BJ (cell line): Measurements from ENCODE around the gene TFAP2E. TPM values are rescaled to one million over a fixed set of nuclear protein-coding genes. Genes with fewer than 3 reads are reported as not detected.
A peak's percentile ranks its signal among the peaks of the same experiment; 100 is the strongest.

ENCODE experiments used
- CTCF ChIA-PET: fragments of 350-600 bp; formaldehyde crosslinking; extraction: SDS; loops from one replicate; lab custom pipeline; 2021; ENCODE audit warnings: antibody characterized with exemption, inconsistent platforms; lab: Yijun Ruan, JAX
- POLR2A ChIA-PET: fragments of 300-600 bp; sonication (Branson Sonifier 250); formaldehyde crosslinking; extraction: SDS; loops from one replicate; lab custom pipeline; 2021; ENCODE audit warnings: antibody characterized with exemption; lab: Charles Lee
- DNase-seq: peaks from one replicate; pipeline ENCODE4 v3.0.0-alpha.2; 2011; ENCODE audit warnings: low read depth
- H3K27me3 ChIP-seq: 2 replicates; pipeline ENCODE4 v1.6.0; 2011; ENCODE audit warnings: low read length; ENCODE audit not compliant: control insufficient read depth, insufficient read depth
- H3K36me3 ChIP-seq: 2 replicates; pipeline ENCODE4 v1.5.1; 2011; ENCODE audit warnings: low read length; ENCODE audit not compliant: control insufficient read depth, insufficient read depth
- H3K4me3 ChIP-seq: 2 replicates; pipeline ENCODE4 v1.5.1; 2011; ENCODE audit warnings: low read depth, mild to moderate bottlenecking, control low read depth, low read length
- CTCF ChIP-seq: IDR thresholded peaks from 2 replicates; pipeline ENCODE4 v1.5.1; 2011; ENCODE audit warnings: low read depth, mild to moderate bottlenecking, control low read depth, inconsistent platforms, low read length, moderate library complexity; ENCODE audit not compliant: insufficient read depth
- polyA plus RNA-seq: library from polyadenylated mRNA; depleted of rRNA; stranded (reverse); fragments of >200 nt; gene quantifications from 2 replicates; pipeline ENCODE4 v1.2.3, GENCODE V29; 2011; rRNA removed

The TFAP2E gene
- polyA plus RNA-seq, 1 experiment, result 0.07 TPM

DNA sequence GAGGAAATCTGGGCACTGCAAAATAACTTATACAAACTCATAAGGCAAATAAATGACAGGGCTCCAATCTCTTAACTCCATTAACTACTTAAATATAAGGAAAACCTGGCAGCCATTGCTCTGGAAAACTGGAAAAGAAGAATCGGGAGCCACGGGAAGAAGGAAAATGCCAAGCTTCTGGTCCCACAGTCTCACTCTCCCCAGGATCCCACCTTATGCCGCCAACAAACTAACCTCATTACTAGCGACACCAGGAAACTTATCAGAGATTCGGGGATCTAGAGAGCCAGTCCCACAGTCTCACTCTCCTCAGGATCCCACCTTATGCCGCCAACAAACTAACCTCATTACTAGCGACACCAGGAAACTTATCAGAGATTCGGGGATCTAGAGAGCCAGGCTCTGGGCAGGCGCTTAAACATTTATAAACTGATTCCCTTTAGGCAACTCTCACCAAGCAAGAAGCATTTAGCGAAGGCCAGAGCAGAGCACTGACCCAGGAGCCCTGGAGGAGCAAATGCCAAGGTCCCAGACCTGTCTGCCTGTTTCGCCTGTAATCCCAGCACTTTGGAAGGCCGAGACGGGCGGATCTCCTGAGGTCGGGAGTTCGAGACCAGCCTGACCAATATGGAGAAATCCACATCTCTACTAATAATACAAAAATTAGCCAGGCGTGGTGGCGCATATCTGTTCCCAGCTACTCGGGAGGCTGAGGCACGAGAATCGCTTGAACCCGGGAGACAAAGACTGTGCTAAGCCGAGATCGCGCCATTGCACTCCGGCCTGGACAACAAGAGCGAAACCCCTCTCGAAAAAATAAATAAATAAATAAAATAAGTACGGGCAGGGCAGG is 67.5 kb downstream of the TFAP2E start:
- TF ChIP-seq CTCF, result no peak
- Histone ChIP-seq H3K4me3 (peak overlapping the region; percentile 88), H3K36me3 (no peaks in the 10 kb centered on the region), H3K27me3 (peaks cover 11% of the 10 kb centered on the region)
- no peak for DNase-seq
- CTCF ChIA-PET, result no interaction called here
- POLR2A ChIA-PET, result interaction anchor here (0.6 kb wide), 1 partner anchor 71 kb away, joined by 3 read pairs; no protein-coding TSS in a partner anchor

- CTCF ChIA-PET, result no interaction called here
- POLR2A ChIA-PET, result interaction anchor here (0.7 kb wide), 1 partner anchor 147 kb away, joined by 13 read pairs; no protein-coding TSS in a partner anchor
- H3K4me3 ChIP-seq, result peak within 1 kb of the TSS; percentile 88
- peak; percentile 59 for DNase-seq
- H3K27me3 ChIP-seq, result peaks cover 13% of the 10 kb centered on the region
- TF ChIP-seq CTCF, result no peak
- no peaks in the 10 kb centered on the region for H3K36me3 ChIP-seq
Observed at GRCh38 chr1:35641233-35641866, 68.2 kb downstream of the TFAP2E start, which contains the start of gene PSMB2. Gene PSMB2, minus strand, starts transcription at chr1:35641526. Its CDS starts 94 bp downstream, at chr1:35641432.

GRCh38 chr1:35642471-35642955 is 69.4 kb downstream of the TFAP2E start:
- ChIA-PET CTCF (no interaction called here), POLR2A (no interaction called here)
- Histone ChIP-seq H3K27me3 (peaks cover 13% of the 10 kb centered on the region), H3K36me3 (no peaks in the 10 kb centered on the region), H3K4me3 (peak overlapping the region; percentile 88)
- no peak for DNase-seq
- no peak for TF ChIP-seq CTCF

DNA sequence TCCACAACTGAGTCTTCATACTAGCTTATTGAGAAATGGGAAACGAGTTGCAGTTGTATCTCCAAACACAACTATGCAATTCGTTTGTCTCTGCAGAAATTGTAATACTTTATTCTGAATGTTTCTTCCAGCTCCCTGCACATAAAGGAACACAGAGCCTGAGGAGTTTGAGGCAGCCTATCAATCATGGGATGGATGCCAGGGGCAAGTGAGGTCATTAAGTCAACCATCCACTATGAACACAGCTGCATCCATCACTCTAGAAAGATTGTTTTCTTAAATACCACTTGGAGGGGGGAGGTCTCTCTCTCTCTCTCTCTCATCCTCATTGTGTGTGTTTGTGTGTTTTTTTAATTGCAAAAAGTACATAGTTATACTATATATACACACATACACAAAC is 71.1 kb downstream of the TFAP2E start:
- POLR2A ChIA-PET, result no interaction called here
- no peak for TF ChIP-seq CTCF
- Histone ChIP-seq H3K27me3 (peaks cover 13% of the 10 kb centered on the region), H3K36me3 (no peaks in the 10 kb centered on the region), H3K4me3 (no peak overlapping the region)
- DNase-seq, result no peak
- CTCF ChIA-PET, result interaction anchor here (1.2 kb wide), 1 partner anchor 13 kb away, joined by 3 read pairs; no protein-coding TSS in a partner anchor

Other genes starting within 250 kb of the TFAP2E start
- gene KIAA0319L, start 15.9 kb upstream of the TFAP2E start, polyA plus RNA-seq, result 33.4 and 36.3 TPM in 2 replicates
- gene NCDN, start 15.5 kb upstream of the TFAP2E start, polyA plus RNA-seq, result 12.4 and 25.8 TPM in 2 replicates
- 82.3 and 99.2 TPM in 2 replicates for gene PSMB2, start 68.2 kb downstream of the TFAP2E start, polyA plus RNA-seq
- 18.2 and 18.6 TPM in 2 replicates for gene C1orf216, start 145.6 kb downstream of the TFAP2E start, polyA plus RNA-seq
- 2.4 and 4.1 TPM in 2 replicates for gene CLSPN, start 196.7 kb downstream of the TFAP2E start, polyA plus RNA-seq
- gene AGO4, start 234.7 kb downstream of the TFAP2E start, polyA plus RNA-seq, result 8.9 and 9.5 TPM in 2 replicates